Measurements from ENCODE around the gene PDLIM3.
A peak's percentile ranks its signal among the peaks of the same experiment; 100 is the strongest.

Gene PDLIM3

GRCh38 chr4:185471235-185472102, 63.8 kb downstream of the PDLIM3 start, which contains the start of gene CCDC110 (continued):
- no peak for TF ChIP-seq KLF16 (tag by site-specific recombination; IDR thresholded peaks at IDR 0.05)
- TF ChIP-seq INSM2 (tag by site-specific recombination; IDR thresholded peaks at IDR 0.05): no peak
- TF ChIP-seq ZNF404 (tag by site-specific recombination; IDR thresholded peaks at IDR 0.05): no peak
- TF ChIP-seq ZNF211 (tag by site-specific recombination; IDR thresholded peaks at IDR 0.05; ENCODE audit: low read depth): no peak
- peak; percentile 82 for TF ChIP-seq ZNF561 (tag by site-specific recombination; IDR thresholded peaks at IDR 0.05; ENCODE audit: borderline replicate concordance)
- no peak for TF ChIP-seq WT1 (tag by site-specific recombination; IDR thresholded peaks at IDR 0.05)
- TF ChIP-seq, protein P1, sequence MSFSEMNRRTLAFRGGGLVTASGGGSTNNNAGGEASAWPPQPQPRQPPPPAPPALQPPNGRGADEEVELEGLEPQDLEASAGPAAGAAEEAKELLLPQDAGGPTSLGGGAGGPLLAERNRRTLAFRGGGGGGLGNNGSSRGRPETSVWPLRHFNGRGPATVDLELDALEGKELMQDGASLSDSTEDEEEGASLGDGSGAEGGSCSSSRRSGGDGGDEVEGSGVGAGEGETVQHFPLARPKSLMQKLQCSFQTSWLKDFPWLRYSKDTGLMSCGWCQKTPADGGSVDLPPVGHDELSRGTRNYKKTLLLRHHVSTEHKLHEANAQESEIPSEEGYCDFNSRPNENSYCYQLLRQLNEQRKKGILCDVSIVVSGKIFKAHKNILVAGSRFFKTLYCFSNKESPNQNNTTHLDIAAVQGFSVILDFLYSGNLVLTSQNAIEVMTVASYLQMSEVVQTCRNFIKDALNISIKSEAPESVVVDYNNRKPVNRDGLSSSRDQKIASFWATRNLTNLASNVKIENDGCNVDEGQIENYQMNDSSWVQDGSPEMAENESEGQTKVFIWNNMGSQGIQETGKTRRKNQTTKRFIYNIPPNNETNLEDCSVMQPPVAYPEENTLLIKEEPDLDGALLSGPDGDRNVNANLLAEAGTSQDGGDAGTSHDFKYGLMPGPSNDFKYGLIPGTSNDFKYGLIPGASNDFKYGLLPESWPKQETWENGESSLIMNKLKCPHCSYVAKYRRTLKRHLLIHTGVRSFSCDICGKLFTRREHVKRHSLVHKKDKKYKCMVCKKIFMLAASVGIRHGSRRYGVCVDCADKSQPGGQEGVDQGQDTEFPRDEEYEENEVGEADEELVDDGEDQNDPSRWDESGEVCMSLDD (tag by site-specific recombination; IDR thresholded peaks at IDR 0.05): no peak
- no peak for TF ChIP-seq ZNF311 (tag by site-specific recombination; IDR thresholded peaks at IDR 0.05; ENCODE audit: borderline replicate concordance)
- no peak for TF ChIP-seq ZNF473 (tag by site-specific recombination; IDR thresholded peaks at IDR 0.05)
- TF ChIP-seq, protein P2, sequence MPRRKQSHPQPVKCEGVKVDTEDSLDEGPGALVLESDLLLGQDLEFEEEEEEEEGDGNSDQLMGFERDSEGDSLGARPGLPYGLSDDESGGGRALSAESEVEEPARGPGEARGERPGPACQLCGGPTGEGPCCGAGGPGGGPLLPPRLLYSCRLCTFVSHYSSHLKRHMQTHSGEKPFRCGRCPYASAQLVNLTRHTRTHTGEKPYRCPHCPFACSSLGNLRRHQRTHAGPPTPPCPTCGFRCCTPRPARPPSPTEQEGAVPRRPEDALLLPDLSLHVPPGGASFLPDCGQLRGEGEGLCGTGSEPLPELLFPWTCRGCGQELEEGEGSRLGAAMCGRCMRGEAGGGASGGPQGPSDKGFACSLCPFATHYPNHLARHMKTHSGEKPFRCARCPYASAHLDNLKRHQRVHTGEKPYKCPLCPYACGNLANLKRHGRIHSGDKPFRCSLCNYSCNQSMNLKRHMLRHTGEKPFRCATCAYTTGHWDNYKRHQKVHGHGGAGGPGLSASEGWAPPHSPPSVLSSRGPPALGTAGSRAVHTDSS (tag by site-specific recombination; IDR thresholded peaks at IDR 0.05): no peak
- no peak for TF ChIP-seq ZNF623 (tag by site-specific recombination; IDR thresholded peaks at IDR 0.05)
- no peak for TF ChIP-seq ZNF560 (tag by site-specific recombination; IDR thresholded peaks at IDR 0.05; ENCODE audit: borderline replicate concordance)
- TF ChIP-seq ZNF350 (tag by site-specific recombination; IDR thresholded peaks at IDR 0.05): no peak
- no peak for TF ChIP-seq IKZF3 (tag by site-specific recombination; IDR thresholded peaks at IDR 0.05)
- TF ChIP-seq ZNF596 (tag by site-specific recombination; IDR thresholded peaks at IDR 0.05): no peak
- TF ChIP-seq ZNF48 (tag by site-specific recombination; IDR thresholded peaks at IDR 0.05): no peak
- no peak for TF ChIP-seq PRDM4 (tag by site-specific recombination; IDR thresholded peaks at IDR 0.05)
- no peak for TF ChIP-seq ZNF677 (tag by site-specific recombination; IDR thresholded peaks at IDR 0.05)
- 0 out of 2 replicates have a peak, but pooled peaks have one; percentile 16 for TF ChIP-seq SP2 (tag by site-specific recombination; IDR thresholded peaks at IDR 0.05)
- TF ChIP-seq ZNF146 (tag by site-specific recombination; IDR thresholded peaks at IDR 0.05): no peak
- no peak for TF ChIP-seq ZBTB21 (tag by site-specific recombination; IDR thresholded peaks at IDR 0.05)
- TF ChIP-seq ZNF23 (tag by site-specific recombination; IDR thresholded peaks at IDR 0.05; ENCODE audit: borderline replicate concordance): no peak
- no peak for TF ChIP-seq ZNF133 (tag by site-specific recombination; IDR thresholded peaks at IDR 0.05)
- TF ChIP-seq ZNF529 (tag by site-specific recombination; IDR thresholded peaks at IDR 0.05; ENCODE audit: insufficient replicate concordance): no peak
- no peak for TF ChIP-seq ZNF768 (tag by site-specific recombination; IDR thresholded peaks at IDR 0.05)
- no peak for TF ChIP-seq ZNF157 (tag by site-specific recombination; IDR thresholded peaks at IDR 0.05)
- TF ChIP-seq ZNF302 (tag by site-specific recombination; IDR thresholded peaks at IDR 0.05; ENCODE audit: low read depth): no peak
- no peak for TF ChIP-seq ZNF292 (tag by site-specific recombination; IDR thresholded peaks at IDR 0.05; ENCODE audit: borderline replicate concordance, low read depth)

Data from HEK293 (cell line).